Activated CD4-positive, alpha-beta T cell treated with anti-CD3 and anti-CD28 coated beads, Interleukin-2, amount 50 U/mL, for 48 hours (primary cell): ENCODE data around the gene TTC34.
A peak's percentile ranks its signal among the peaks of the same experiment; 100 is the strongest.

Source experiments
- DNase-seq, 2 experiments: peaks; one replicate each; pipeline ENCODE4 v3.0.0-alpha.2; 2020

TTC34 gene

GRCh38 chr1:2829846-2830615, 28.5 kb upstream of the TTC34 start:
- no peak for DNase-seq

DNA sequence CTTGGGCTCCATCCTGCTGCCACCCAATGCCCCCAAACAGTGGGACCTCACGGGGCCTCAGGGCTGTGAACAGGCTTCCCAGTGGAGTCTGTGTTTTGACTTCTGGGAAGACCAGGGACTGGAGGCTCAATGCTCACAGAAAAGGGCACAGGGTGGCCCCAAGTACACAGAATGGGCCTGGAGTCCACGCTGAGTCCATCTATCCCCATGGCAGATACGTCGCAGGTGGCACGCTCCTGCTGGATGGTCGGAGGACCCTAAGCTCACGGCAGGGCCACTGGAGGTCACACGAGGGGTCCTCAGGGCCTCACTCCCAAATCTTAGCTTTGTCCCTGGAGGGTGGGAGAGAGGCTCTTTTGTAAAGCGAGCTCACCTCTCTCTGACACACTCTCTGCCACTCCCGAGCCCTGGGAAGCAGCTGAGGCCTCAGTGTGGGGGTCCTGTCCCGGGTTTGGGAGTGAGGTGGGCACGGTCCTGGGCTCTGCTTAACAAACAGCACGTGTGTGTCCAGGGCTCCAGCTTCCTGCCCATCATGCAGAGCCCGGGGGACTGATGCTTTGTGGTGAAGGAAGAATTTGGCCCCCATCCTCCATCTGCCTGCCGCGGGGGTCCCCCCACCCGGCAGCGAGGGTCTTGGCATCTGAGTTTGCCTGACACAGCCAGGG, 27.2 kb upstream of the TTC34 start:
- DNase-seq = no peak

GRCh38 chr1:2826736-2827292, 25.3 kb upstream of the TTC34 start:
- no peak for DNase-seq

- DNase-seq = no peak
Observed at GRCh38 chr1:2826316-2826715, 24.8 kb upstream of the TTC34 start.

DNA sequence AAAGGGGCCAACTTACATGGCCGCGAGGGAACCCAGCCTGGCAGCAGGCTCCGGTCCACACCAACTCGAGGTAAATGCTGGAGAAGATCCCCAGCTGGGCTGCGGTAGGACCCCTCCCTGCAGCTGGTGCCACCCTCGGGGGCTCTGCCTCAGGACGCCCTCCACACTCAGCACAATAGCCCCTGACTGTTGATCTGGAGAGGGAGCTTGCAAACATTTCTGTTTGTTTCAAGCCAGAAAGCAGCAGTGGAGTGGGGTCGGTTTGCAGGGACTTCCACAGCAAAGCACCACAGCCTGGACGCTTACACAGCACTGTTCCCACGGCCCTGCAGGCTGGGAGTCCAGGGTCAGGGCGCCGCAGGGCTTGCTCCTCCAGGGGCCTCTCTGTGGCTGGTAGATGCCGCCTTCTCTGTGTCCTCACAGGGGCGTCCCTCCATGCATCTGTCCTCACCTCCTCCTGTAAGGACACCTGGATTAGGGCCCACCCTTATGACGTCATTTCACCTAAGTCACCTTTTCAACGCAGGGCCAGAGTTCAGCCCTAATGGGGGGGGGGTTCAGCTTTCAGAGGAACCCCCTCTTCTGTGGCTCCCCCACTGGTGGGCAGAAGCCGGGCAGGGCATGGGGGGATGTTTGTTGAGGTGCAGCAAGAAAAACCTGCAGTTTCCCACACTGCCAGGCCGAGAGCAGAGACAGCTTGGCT, 24.1 kb upstream of the TTC34 start:
- DNase-seq = no peak

DNA sequence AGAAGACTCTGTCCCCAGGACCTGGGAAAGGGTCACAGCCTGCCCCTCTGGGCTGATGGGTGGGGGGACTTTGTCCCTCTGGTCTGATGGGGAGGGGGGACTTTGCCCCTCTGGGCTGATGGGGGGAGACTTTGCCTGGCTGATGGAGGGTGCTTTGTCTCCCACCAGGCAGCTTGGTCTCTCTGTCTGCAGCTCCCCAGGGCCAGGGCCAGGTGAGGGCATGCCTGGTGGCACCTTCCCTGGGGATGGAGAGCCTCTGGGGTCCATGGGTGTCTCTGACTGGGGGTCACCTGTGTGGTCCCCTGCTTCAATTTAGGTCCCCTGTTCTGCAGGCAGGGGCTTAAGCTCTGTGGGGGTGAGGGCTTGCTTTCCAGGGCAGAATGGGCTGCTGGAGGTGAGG, 23.5 kb upstream of the TTC34 start:
- no peak for DNase-seq

DNA sequence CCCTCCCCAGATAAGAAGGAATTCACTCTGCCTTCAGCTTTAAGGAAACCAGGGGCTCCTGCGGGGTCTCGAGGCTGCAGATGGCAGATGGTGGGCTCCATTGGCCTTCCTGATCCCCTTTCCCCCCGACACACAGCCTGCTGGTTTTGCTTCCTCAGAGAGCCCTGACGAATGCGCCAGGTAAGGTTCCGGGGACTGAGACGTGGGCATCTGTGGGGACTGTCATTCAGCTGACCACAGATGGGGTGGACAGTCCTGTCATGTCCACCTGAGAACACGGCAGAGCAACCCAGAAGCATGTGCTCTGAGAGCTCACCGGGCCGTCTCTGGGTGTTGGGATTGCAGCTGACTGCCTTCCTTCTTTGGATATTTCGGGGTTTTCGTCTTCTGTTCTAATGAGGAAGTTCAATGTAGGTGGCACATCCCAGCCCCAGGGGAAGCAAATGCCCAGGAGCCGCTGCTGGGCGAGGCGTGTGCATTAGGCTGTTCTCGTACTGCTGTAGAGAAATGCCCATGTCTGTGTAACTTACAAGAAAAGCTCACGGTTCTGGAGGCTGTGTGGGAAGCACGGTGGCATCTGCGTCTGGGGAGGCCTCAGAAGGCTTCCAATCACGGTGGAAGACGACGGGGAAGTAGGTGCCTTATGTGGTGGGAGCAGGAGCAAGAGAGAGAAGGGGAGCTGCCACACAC, 22.6 kb upstream of the TTC34 start:
- DNase-seq = no peak

DNA sequence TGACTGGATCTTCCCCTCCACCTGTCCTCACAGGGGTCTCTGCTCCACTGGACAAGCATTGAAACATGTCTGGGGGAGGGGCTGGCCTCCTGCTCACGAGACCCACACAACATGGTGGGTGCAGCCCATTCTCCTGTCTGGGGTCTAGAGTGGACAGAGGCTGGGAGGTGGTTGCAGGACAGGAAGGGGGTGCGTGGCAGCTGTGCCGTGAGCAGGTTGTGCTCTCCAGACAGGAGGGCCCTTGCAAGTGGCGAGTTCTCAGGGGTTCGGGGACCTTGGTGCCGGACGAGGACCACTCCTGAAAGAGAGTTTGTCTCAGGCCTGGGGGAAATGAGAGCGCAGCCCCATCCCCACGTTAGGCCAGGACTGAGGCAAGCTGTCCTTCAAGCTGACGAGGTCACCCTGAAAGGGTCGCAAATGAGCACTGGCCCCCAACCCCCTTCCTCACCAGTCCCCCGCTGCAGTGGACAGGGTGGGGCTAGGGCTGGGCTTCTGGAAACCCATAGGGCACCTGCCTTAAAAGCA, 21.2 kb upstream of the TTC34 start:
- DNase-seq = no peak

DNA sequence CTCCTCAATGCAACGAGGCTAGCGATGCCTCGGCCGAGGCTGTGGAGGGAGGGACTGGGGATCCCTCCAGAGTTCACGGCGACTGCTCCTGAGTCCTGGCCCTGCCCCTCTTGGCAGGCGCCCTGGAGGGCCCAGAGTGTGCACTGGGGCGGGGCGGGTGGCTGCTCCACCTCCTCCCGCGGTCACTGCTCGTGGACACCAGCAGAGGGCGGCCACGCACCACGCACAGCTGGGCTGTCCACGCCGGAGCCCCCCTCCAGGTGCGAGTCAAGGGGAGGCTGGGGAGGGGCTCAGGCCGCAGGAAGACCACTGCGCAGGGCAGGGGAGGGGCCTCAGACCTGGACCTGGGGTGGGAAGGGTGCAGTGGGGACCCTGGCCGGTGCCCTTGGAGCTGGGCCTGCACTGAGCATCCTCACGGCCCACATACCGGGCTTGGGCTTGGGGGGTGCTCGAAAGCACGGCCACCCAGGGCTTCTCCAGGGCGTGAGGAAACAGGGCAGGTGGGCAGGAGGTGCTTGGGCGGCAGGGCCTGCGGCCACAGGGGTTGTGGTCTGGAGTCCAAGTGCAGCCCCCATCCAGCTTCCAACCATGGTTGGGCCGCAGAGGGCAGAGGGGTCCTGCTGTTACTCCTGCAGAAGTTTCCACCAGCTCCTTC, 20.6 kb upstream of the TTC34 start:
- peak; percentile 50 to 56 for DNase-seq

- DNase-seq = no peak
Observed at GRCh38 chr1:2821373-2821955, 20.0 kb upstream of the TTC34 start.

DNA sequence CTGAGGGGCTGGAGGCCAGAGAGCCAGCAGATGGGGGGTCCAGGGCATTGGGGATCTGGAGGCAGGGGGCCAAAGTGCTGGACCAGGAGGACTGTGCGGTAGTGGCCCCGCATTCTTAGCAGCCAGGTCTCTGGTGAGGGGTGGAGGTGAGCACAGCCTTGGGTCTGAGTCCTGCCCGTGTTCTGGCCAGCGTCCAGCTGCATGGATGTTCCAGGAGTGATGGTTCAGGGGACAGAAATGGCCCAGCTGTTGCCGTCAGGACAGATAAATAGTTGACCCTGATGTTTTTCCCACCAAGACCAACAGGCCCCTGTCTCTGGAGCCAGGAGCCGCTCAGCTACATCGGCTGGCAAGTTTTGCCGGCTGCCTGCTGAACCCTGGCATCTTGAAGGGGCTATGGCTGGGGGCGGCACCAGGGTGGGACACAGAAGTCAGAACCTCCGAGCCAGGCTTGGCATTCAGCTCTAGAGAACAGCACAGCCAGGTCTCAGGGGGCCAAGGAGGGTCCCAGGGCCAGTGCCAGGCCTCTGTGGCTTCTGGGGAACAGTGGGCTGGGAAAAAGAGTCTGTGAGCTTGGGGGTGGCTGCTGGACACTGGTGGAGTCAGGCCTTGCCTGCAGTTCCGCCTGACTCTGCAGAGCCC, 19.4 kb upstream of the TTC34 start:
- no peak for DNase-seq

GRCh38 chr1:2819831-2820730, 18.6 kb upstream of the TTC34 start:
- no peak for DNase-seq

GRCh38 chr1:2819429-2819828, 17.9 kb upstream of the TTC34 start:
- DNase-seq = no peak

GRCh38 chr1:2817784-2818564, 16.5 kb upstream of the TTC34 start:
- no peak for DNase-seq

DNA sequence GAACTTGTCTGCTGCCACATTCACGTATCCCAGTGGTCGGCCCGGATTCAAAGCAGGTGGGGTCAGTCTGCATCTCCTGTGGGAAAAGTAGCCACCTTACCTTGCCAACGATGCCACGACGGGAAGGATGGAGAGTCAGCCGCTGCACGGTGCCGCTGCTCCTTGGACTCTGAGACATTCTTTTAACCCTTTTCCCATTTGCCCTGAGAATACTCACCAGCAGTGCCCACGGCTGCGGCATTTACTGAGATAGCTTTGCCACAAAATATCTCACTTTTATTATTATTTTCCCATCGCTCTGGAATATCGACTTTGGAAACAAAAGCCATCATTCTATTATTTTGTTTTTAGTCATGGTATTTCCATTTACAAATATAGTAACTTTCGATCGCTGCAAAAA, 15.3 kb upstream of the TTC34 start:
- no peak for DNase-seq

DNA sequence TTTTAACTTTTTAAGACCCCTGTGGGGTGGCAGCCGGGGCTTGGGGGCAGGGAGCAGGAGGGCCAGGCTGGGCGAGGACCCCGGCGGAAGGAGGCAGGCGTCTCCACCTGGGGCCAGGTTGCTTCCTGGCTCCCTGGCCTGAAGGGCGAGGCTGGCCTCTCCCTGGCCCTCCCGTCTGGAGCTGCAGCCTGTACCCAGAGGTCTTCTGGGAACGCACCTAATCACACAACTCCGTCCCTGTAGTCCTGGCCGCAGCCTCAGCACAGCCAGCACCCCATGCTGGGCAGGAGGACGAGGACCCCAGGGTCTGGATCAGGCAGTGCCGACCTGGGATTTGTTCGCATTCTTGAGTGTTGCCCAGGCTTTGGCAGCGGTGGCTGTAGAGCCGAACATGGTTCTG, 14.1 kb upstream of the TTC34 start:
- no peak for DNase-seq

DNA sequence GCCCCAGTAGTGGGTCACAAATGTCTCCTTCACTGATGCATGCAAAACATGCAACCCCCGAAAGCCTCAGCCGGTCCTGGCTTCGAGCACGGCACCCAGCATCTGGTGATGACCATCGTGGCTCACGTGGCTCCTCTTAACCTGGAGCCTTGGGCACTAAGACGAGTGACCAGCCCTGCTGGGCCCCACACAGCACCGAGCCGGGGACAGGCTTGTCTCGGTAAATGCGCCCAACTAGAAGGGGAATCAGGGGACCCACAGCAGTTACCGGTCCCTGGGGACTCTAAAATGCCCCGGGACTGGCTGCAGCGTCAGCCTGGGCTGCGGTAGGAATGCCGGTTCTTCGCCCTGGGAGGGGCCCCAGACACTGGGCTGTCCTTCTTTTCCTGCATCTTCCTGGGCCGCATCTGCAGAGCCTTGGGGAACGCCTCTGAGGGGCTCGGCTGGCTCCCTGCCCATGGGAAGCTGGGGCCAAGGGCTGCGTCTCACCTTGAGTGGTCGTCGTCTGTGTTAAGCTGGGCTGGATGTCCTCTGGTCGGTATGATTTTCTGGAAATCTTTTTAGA, 13.1 kb upstream of the TTC34 start:
- no peak for DNase-seq

- no peak for DNase-seq
Observed at GRCh38 chr1:2812939-2813653, 11.6 kb upstream of the TTC34 start.
